HG03469 (cell line): Measurements from ENCODE around the gene ASB3.
"Not testable (repeated sequence)": the region's sequence is repeated elsewhere in the genome, so short reads cannot be mapped to it uniquely, and the experiment has no call there.

Experiments
- ATAC-seq: cut with Tn5 transposase; IDR thresholded peaks from one replicate; pipeline ENCODE4 v1.9.1; 2021; ENCODE audit warnings: mild to moderate bottlenecking, moderate library complexity, moderate number of reproducible peaks; ENCODE audit not compliant: unreplicated experiment

ASB3 gene, protein sequence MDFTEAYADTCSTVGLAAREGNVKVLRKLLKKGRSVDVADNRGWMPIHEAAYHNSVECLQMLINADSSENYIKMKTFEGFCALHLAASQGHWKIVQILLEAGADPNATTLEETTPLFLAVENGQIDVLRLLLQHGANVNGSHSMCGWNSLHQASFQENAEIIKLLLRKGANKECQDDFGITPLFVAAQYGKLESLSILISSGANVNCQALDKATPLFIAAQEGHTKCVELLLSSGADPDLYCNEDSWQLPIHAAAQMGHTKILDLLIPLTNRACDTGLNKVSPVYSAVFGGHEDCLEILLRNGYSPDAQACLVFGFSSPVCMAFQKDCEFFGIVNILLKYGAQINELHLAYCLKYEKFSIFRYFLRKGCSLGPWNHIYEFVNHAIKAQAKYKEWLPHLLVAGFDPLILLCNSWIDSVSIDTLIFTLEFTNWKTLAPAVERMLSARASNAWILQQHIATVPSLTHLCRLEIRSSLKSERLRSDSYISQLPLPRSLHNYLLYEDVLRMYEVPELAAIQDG

DNA sequence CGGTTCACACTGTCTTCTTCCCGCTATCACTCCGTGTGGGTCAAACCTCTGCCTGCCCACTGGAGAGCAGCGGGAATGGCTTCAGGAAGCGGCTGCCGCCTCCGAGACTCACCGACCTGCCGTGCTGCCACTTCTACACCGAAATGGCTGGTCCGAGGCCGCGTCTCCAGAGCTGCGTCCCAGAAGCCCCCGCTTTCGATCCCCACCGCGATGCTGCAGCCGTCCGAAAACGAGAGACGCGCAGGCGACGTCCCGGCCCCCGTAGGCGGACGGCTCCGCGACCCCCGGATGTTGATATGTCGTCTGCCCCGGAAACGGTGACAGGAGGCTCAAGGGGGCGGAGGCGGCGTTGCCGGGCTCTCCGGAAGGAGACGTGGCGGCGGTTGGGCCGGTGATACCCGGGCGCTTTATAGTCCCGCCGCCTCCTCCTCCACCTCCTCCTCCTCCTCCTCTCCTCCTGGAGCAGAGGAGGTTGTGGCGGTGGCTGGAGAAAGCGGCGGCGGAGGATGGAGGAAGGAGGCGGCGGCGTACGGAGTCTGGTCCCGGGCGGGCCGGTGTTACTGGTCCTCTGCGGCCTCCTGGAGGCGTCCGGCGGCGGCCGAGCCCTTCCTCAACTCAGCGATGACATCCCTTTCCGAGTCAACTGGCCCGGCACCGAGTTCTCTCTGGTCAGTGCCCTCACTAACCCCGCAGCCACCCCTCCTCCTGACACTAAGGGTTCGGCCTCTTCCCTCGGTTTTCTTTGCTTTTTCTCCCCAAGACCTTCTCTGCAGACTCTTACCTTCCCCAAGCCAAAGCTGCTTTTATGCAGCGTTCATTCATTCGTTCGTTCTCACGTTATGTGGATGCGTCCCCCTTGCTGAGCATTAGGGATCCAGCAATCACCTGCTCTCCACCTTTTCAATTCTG is at the start of gene ASB3, which contains the start of gene ERLEC1:
Gene ASB3 (minus strand): TSS at position 249 of the 909 bp plus-strand sequence. CDS start 21,381 bp downstream, outside the sequence.
Gene ERLEC1 (plus strand): TSS at position 340 of the 909 bp plus-strand sequence. CDS start 167 bp downstream, at position 507.
- peak; percentile 89 for ATAC-seq

DNA sequence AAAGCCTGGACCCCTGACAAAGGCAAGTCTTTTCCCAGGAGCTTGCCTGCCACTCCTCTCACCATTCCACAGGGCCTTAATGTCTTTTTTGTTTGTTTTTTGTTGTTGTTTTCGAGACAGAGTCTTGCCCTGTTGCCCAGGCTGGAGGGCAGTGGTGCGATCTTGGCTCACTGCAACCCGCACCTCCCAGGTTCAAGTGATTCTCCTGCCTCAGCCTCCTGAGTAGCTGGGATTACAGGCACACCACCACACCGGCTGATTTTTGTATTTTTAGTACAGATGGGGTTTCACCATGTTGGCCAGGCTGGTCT is 43.2 kb upstream of the ASB3 start:
- not testable (repeated sequence) for ATAC-seq

DNA sequence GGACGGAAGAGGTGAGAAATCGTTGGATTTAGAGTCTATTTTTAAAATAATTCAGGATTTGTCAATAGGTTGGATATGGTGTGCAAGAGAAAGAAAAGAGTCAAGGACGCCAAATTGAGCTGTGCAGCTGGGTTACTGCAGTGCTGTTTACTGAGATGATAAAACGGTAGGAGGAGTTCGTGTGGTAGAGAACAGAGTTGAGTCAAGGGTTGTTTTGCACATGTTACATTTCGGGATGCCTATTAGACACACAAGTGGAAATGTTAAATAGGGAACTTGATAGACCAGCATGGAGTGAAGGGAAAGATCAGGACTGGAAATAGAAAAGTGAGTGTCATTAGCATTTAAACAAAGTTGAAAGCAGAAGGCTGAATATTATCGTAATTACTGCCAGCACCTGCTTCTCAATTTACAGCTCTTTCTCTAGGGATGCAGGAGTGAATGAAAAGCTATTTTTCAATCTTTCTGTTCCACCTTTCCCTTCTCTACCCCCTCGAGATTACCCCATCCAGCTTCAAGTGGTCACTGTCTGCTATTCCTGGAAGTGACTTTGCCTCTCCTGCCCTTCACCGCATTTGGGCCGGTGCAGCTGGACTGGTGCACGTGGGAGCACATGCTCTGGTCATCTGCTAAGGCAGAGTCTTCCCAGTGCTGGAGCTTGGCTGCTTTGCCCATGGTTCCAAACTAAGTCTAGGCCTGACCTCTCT is 42.7 kb upstream of the ASB3 start:
- ATAC-seq, result no peak

DNA sequence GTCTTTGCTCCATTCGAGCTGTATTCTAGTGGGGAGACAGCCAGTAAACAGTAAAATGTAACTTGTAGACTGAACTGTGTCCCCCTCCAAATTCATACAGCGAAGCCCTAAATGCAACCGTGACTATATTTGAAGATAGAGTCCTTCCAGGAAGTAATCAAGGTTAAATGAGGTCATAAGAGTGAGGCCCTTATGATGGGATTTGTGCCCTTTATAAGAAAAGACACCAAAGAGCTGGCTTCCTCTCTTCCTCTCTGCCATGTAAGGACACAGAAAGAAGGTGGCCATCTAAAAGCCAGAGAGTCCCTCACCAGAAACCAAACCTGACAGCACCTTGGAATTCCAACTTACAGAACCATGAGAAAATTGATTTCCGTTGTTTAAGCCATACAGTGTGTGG is 41.6 kb upstream of the ASB3 start:
- ATAC-seq, result no peak

DNA sequence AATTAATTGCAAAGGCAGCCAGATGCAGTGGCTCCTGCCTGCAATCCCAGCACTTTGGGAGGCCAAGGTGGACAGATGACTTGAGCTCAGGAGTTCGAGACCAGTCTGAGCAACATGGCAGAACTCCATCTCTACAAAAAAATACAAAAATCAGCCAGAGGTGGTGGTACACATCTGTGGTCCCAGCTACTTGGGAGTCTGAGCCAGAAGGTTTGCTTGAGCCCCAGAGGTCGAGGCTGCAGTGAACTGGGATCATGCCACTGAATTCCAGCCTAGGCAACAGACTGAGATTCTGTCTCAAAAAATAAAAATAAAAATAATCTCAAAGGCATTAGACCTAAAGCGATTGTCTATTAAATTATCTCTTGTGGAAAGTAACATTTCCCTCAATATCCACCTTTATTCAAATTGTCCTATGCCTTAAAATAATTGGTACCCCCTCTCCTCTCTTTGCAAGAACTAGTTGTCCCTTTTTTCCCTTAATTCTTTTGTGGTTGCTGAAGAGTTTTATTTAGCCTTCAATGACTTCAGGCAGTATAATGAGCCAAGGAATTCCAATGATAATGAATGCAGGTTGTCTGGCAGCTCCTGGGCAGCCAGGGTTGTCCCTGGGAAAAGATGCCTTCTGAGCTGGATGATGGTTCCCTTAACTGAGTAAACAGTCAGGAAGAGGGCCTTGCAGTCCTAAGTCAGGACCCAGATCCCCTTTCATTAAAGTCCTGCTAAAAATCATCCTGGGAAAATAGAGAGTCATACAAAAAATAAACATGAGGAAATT is 40.8 kb upstream of the ASB3 start:
- no peak for ATAC-seq

DNA sequence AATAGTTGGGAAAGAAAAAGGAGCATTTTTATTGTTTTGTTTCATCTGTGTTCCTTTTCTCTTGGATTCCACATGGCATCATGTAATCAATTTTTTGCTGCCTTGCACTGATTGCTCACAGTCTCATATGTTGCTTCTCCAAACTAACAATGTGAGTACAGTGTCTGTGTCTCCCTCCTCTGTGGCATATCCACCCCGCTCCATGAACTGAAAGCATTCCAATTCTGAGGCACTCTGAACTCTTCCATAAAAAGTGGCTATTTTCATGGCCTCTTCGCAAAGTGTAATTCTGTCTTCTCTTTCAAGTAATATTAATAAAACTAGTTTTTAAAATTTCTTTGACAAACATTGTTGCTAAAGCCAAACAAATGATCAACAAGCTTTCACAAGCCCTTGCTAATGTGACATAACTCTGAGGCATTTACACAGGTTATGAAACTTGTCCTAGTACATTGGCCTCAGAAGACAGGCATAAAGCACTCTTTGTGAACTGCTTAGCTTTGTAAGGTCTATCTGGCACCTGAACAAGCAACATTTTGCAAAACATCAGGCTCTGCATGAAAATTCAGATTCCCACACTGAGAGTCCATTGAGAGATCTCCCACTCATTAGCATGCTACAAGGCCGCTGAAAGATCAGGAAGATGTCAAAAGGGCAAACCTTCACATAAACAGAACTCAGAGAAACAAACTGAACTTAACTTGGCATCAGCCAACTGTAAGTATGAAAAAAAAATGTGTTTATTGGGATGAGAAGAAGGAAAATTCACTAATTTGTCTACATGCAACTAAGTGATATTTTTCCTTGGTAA is 40.0 kb upstream of the ASB3 start:
- ATAC-seq, result no peak

DNA sequence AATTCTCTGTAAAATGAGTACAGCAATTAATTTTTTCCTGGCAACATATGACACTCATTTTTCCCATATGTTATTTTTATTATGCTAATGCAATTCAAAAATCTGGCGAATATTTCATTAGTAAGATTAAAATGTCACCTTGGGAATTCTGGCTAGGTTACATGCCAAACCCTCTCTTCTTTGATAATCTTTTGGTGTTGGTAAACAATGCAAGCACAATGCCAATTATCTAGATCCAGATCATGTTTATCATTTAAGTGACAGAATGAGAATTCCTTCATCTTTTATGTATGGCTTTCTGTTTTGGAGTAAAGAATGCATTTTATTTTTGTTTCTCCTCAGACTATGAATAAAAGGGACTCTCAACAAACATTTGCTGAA is 39.3 kb upstream of the ASB3 start:
- no peak for ATAC-seq

DNA sequence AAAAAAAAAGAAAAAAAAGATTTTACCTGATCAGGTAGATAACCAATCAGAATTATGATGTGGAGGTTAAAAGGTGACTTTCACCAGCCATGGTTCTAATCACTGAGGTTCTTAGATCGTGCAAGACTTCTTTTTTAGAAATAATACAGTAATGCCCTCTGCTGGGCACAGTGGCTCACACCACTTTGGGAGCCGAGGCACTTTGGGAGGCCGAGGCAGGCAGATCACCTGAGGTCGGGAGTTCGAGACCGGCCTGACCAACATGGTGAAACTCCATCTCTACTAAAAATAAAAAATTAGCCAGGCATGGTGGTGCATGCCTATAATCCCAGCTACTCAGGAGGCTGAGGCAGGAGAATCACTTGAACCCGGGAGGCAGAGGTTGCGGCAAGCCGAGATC is 36.9 kb upstream of the ASB3 start:
- ATAC-seq, result not testable (repeated sequence)

DNA sequence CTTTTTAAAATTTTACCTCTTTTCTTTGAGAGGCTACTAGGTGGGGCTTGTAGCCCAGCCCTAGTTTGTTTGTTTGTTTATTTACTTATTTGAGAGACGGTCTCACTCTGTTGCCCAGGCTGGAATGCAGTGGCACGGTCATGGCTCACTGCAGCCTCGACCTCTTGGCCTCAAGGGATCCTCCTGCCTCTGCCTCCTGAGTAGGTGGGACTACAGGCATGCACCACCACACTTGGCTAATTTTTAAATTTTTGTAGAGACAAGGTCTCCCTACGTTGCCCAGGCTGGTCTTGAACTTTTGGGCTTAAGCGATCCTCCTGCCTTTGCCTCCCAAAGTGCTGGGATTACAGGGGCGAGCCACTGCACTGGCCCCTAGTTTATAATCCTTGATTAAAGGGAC is 35.1 kb upstream of the ASB3 start:
- no peak for ATAC-seq

DNA sequence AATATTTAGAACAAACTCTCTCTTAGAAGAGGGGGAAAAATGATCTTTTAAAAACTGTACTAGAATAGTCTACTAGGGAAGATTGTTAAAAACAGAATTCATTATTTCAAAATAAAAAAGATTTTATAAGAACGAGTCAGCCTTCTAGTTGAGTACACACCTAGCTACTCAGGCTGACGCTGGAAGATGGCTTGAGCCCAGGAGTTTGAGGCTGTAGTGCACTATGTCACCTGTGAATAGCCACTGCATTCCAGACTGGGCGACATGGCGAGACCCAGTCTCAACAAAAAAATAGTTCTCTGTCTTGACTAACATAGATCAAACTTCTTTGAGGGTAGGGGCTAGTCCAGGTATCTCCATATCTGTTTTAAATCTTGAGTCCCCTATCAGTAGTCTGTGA is 34.0 kb upstream of the ASB3 start:
- ATAC-seq, result no peak

DNA sequence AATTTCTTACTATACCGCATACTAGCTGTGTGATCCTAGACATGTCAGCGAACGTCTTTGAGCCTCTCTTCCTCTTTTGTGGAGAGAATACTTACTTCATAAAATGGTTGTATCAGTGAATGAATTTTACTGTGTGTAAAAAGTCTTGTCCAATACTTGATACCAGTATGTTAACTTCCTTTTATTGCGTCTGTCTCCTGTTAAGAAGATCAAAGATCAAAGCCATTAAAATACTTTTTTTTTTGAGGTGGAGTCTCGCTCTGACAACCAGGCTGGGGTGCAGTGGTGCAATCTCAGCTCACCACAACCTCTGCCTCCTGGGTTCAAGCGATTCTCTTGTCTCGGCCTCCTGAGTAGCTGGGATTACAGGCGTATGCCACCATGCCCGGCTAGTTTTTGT is 33.3 kb upstream of the ASB3 start:
- no peak for ATAC-seq

DNA sequence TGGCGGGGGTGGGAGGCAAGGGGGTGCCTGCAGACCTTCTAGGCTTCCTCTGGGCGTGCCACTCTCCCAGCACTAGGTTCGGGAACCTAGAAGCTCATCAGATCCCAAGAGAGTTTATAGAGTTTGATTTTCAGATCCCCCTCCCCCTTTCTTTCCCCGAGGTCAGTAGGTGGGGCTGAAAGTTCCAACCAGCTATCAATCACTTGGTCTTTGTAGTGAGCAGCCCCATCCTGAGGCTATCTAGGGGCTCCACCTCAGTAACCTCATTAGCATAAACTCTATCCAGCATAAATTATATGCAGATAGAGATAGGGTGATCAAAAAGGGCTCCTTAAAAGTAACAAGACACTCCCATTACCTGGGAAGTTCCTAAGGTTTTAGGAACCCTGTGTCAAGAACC is 32.9 kb upstream of the ASB3 start:
- ATAC-seq, result no peak

DNA sequence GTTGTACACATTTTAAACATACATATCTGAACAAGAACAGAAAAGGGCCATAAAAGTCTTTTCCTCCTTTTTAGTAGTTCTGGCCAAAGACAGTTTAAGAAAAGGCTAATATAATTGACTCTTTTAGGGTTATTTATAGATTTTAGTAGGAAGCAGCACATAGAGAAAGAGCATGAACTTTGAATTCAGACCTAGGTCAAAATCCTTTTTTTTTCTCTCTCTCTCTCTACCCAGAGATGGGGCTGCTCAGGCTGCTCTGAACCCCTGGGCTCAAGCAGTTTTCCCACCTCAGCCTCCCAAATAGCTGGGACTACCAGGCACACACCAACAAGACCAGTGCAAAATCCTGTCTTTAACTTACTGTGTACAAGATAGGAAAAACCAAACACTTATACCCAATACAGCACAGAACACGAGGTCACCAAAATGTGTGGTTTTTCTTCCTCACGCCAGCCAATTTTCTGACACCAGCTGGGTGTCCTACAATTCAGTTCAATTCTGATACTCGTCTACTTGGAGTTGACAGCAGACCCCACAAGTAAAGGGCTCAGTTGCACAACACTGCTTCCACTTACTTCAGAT is 32.2 kb upstream of the ASB3 start:
- no peak for ATAC-seq

DNA sequence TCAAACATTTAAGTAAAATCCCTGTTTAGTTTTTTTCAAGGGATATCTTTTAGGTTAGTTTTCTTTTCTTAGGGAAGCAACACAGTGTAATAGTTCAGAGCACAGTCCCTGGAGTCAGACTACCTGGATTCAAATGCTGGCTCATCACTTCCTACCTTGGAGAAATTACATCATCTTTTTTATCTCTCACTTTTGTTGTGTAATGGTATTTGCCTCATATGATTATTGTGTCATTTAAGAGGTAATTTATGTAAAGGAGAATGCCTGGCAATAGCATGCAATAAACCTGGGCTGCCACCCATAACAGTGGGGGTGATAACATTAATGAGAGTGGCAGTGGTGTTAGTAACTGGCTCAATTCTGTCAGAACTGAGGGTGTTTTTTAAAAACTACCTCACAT is 26.4 kb upstream of the ASB3 start:
- no peak for ATAC-seq

DNA sequence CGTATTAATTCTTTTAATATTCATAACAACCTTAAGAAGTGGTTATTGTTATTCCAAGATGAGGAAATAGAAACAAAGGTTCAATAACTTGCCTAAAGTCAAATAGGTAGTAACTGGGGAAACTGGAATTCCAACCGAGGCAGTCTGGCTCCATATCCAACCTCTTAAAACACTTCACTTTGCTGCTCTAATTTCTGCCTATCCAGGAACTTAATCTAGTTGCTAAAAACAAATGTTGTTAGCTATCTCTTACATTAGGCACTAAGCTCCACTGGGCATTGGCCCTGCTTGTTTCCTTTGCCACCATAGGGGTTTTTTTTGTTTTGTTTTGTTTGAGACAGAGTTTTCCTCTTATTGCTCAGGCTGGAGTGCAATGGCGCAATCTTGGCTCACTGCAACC is 24.8 kb upstream of the ASB3 start:
- no peak for ATAC-seq

DNA sequence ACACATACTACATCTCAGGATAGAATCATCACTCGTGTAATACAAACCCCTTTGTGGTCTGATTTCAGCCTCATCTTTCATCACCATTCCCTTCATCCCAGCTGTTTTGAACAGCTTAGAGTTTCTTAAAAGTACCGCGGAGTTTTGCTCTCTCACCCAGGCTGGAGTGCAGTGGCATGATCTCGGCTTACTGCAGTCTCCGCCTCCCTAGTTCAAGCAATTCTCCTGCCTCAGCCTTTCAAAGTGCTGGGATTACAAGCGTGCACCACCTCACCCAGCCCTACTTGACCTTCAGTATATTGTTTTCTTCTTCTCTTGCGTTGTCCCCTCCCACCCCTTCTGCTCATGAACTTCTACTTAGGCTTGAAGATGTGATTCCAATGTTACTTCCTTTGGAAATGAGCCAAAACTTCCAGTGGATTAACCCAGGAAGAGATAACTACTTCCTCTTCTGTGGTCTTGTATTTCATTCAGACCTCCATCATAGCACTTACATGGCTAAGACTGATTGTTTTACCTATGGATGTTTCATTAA is 15.9 kb upstream of the ASB3 start:
- ATAC-seq, result no peak

DNA sequence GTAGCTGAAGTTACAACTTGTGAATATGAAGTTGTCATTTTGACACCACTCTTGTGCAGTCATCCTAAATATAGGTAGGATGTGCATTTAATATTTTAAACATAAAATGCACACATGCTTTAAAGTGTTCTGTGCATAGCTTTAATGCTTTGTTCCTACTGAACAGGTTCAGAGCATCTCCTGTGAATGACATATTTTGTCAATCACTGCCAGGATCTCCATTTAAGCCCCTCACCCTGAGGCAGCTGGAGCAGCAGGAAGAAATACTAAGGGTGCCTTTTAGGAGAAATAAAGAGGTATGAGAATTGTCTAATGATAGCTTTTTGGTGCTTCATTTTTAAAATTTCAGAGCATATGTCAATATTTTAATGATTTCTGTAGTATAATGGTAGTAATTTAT is 14.8 kb upstream of the ASB3 start:
- ATAC-seq, result no peak

DNA sequence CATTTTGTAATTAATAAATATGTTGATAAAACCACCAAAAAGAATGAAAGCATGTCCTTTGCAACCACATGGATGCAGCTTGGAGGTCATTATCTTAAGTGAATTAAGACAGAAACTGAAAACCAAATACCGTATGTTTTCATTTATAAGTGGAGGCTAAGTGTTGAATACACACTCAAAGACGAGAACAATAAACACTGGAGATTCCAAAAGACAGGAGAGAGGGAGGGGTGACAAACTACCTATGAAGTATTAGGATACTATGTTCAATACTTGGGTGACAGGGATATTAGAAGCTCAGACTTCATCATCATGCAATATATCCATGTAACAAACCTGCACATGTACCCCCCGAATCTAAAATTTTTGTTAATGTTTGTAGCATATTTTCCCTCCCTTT is 7.1 kb upstream of the ASB3 start:
- ATAC-seq, result no peak

DNA sequence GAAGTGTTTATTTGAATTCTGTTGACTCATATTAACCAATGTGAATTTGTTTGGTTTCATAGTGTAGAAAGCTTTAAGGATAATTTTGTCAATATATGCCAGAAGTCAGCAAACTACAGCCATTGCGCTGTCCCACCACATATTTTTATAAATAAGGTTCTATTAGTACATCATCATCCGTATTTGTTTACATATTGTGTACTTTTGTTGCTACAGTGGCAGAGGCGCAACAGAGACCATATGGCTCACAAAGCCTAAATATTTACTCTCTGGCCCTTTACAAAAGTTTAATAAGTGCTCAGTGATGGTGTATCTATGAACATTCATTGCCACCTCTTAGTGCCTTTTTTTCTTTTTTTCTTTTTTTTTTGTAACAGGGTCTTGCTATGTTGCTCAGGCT is 6.5 kb upstream of the ASB3 start:
- no peak for ATAC-seq
